ENCODE measurements around the gene RNU4-1. TPM values are rescaled to one million over a fixed set of nuclear protein-coding genes. Genes with fewer than 3 reads are reported as not detected.

The RNU4-1 gene
- total and polyA plus RNA-seq, 9 of the 15 experiments (the other 6 are each of a cell fraction or from before 2014, with no cell fraction given), result under 0.01 to 19,719 (median 3,563) TPM; not detected in 4

- ChIA-PET CTCF (ENCODE audit: low intra/inter-chr PET ratio) (no interaction called here), POLR2A (interaction anchor here (0.6 to 7.4 kb wide), 10 partner anchors 13 to 1346 kb away, joined by 3 to 37 read pairs (median 4); partner anchors contain the start of gene RPLP0)
- H3K27me3 ChIP-seq (ENCODE audit: control insufficient read depth in 2 of 2, insufficient read depth in 2 of 2, low read length in 2 of 2), result no peaks in the 10 kb centered on the region
- no peak overlapping the region for H3K9ac ChIP-seq (ENCODE audit: insufficient read depth in 1 of 2, low read depth in 2 of 2, low read length in 2 of 2)
- no peak overlapping the region for H3K27ac ChIP-seq (ENCODE audit: extremely low read depth, low read depth, low read length)
- H3K79me2 ChIP-seq (ENCODE audit: control insufficient read depth, insufficient read depth, low read length), result no peaks in the 10 kb centered on the region
- H3K9me1 ChIP-seq (ENCODE audit: control insufficient read depth, insufficient read depth, low read length), result no peaks in the 10 kb centered on the region
- no peak overlapping the region for H2AFZ ChIP-seq (ENCODE audit: low read depth, low read length)
- FAIRE-seq, result no peak
- intact Hi-C loops (cut with micrococcal nuclease) (no loop called here), in situ Hi-C loops (cut with MboI) (no loop called here)
- no peak for TF ChIP-seq HDAC8 (tag; IDR thresholded peaks at IDR 0.05)
- no peak for DNase-seq (ENCODE audit: extremely low read depth in 1 of 4, low spot score in 3 of 4)
- no TSS peak for BruUV-seq (replicated peaks)
- H3K36me3 ChIP-seq (ENCODE audit: control insufficient read depth, insufficient read depth, low read length), result no peaks in the 10 kb centered on the region
- no peaks in the 10 kb centered on the region for H3K9me3 ChIP-seq (replicated peaks; ENCODE audit: control insufficient read depth, insufficient read depth, low read depth, low read length)
- ATAC-seq, result no peak
- H3K4me3 ChIP-seq, result no peak overlapping the region
- WGBS (ENCODE audit: insufficient coverage, low coverage, missing lambda C conversion rate), result 21% methylated on average over 12 of the region's 12 CpGs
- H4K20me1 ChIP-seq (replicated peaks; ENCODE audit: control insufficient read depth, insufficient read depth, low read length), result no peaks in the 10 kb centered on the region
- no peak overlapping the region for H3K4me2 ChIP-seq (ENCODE audit: insufficient read depth, low read length)
- peaks cover 5 to 27% of the 10 kb centered on the region in 2 experiments; a peak in 3 of 5 replicates for H3K4me1 ChIP-seq (replicated peaks in 1 of 2; ENCODE audit: control insufficient read depth in 2 of 2, insufficient read depth in 2 of 2, low read length in 2 of 2)
These were observed 5.5 kb downstream of the RNU4-1 start for GRCh38 chr12:120287491-120287890.

GRCh38 chr12:120286768-120287490 lies 6.1 kb downstream of the RNU4-1 start:
- H3K27ac ChIP-seq (ENCODE audit: extremely low read depth, low read depth, low read length), result no peak overlapping the region
- ATAC-seq, result no peak

More at GRCh38 chr12:120286768-120287490, 6.1 kb downstream of the RNU4-1 start:
- FAIRE-seq (no peak), DNase-seq (ENCODE audit: extremely low read depth in 1 of 4, low spot score in 3 of 4) (no peak)
- no peaks in the 10 kb centered on the region for H3K79me2 ChIP-seq (ENCODE audit: control insufficient read depth, insufficient read depth, low read length)
- H3K4me1 ChIP-seq (replicated peaks in 1 of 2; ENCODE audit: control insufficient read depth in 2 of 2, insufficient read depth in 2 of 2, low read length in 2 of 2), result peaks cover 5 to 26% of the 10 kb centered on the region in 2 experiments; a peak in 3 of 5 replicates
- BruUV-seq (replicated peaks), result no TSS peak
- no peaks in the 10 kb centered on the region for H4K20me1 ChIP-seq (replicated peaks; ENCODE audit: control insufficient read depth, insufficient read depth, low read length)
- no peaks in the 10 kb centered on the region for H3K27me3 ChIP-seq (ENCODE audit: control insufficient read depth in 2 of 2, insufficient read depth in 2 of 2, low read length in 2 of 2)
- ChIA-PET POLR2A (interaction anchor here (0.6 to 7.4 kb wide), 10 partner anchors 12 to 204 kb away, joined by 3 to 37 read pairs (median 4); partner anchors contain the start of gene RPLP0), CTCF (ENCODE audit: low intra/inter-chr PET ratio) (no interaction called here)
- no peak overlapping the region for H3K4me3 ChIP-seq
- intact Hi-C loops (cut with micrococcal nuclease) (no loop called here), in situ Hi-C loops (cut with MboI) (no loop called here)
- TF ChIP-seq ZBTB2 (IDR thresholded peaks at IDR 0.05), result no peak
- no peak for TF ChIP-seq BCLAF1 (IDR thresholded peaks at IDR 0.05; ENCODE audit: borderline replicate concordance in 1 of 2, control insufficient read depth in 1 of 2, low read depth in 2 of 2, low read length in 1 of 2)
- no peak for TF ChIP-seq ZNF354B (CRISPR knock-in tag; IDR thresholded peaks at IDR 0.05)
- no peak for TF ChIP-seq ZNF445 (CRISPR knock-in tag; IDR thresholded peaks at IDR 0.05; ENCODE audit: low read depth)
- 16% methylated on average over 7 of the region's 7 CpGs for WGBS (ENCODE audit: insufficient coverage, low coverage, missing lambda C conversion rate)
- H2AFZ ChIP-seq (ENCODE audit: low read depth, low read length), result no peak overlapping the region
- no peak overlapping the region for H3K4me2 ChIP-seq (ENCODE audit: insufficient read depth, low read length)
- no peak overlapping the region for H3K9ac ChIP-seq (ENCODE audit: insufficient read depth in 1 of 2, low read depth in 2 of 2, low read length in 2 of 2)
- H3K9me1 ChIP-seq (ENCODE audit: control insufficient read depth, insufficient read depth, low read length), result no peaks in the 10 kb centered on the region
- H3K9me3 ChIP-seq (replicated peaks; ENCODE audit: control insufficient read depth, insufficient read depth, low read depth, low read length), result no peaks in the 10 kb centered on the region
- no peaks in the 10 kb centered on the region for H3K36me3 ChIP-seq (ENCODE audit: control insufficient read depth, insufficient read depth, low read length)
